ENCODE data around the gene SESN2.

The SESN2 gene

GRCh38 chr1:28329395-28330153 lies 70.3 kb downstream of the SESN2 start:
- no peak for DNase-seq (ENCODE audit: low read depth)
